Neural cell (in vitro differentiated cells): Measurements from ENCODE around the gene EFCAB12.

Experiments
- CTCF ChIP-seq: fragments of 450-650 bp; IDR thresholded peaks from 2 replicates; pipeline ENCODE4 v1.5.1; 2014; ENCODE audit warnings: antibody characterized with exemption, mild to moderate bottlenecking, moderate library complexity; ENCODE audit not compliant: poor library complexity, severe bottlenecking
- EP300 ChIP-seq: fragments of 450-650 bp; conservative IDR thresholded peaks from 2 replicates; pipeline ENCODE4 v1.6.1; 2014; ENCODE audit warnings: antibody characterized with exemption, mild to moderate bottlenecking, moderate library complexity; ENCODE audit not compliant: poor library complexity, severe bottlenecking
- EZH2 ChIP-seq: fragments of 200-600, 300-800 bp; shearing (Covaris generic), sonication (generic); IDR thresholded peaks from 2 replicates; pipeline ENCODE4 v1.6.1; 2014; ENCODE audit warnings: antibody characterized with exemption, low read length, borderline replicate concordance, mild to moderate bottlenecking; ENCODE audit not compliant: insufficient read depth, poor library complexity, severe bottlenecking
- RAD21 ChIP-seq: fragments of 450-650 bp; conservative IDR thresholded peaks from 2 replicates; pipeline ENCODE4 v1.6.1; 2014; ENCODE audit warnings: antibody characterized with exemption, mild to moderate bottlenecking, moderate library complexity
- TAF1 ChIP-seq: IDR thresholded peaks from 2 replicates; pipeline ENCODE4 v1.6.1; 2012; ENCODE audit warnings: low read depth

DNA sequence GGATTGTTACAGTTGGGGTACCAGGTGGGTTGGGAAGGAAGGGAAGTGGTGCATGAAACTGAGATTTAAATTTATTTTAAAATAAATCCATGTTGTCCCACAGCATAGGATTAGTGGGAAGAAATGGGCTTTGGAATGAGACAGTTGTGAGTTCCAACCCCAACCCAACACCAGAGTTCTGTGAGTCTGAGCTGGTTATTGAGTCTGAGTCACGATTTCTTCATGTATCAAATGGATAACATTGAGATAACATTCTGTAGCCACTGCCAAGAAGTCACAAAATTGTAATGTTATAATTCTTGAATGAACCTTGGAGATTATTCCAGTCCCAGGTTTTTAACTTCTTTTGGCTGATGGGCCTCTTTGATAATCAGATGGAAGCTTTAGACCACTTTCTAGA lies 25.3 kb upstream of the EFCAB12 start:
- TF ChIP-seq CTCF (no peak), RAD21 (no peak), EZH2 (no peak), TAF1 (no peak), EP300 (no peak)
